Mesenteric fat pad (tissue), 1 donor: ENCODE data around the gene ECD. TPM values are rescaled to one million over a fixed set of nuclear protein-coding genes. Genes with fewer than 3 reads are reported as not detected.

ENCODE experiments used
- DNase-seq: peaks from one replicate; pipeline ENCODE4 v3.0.0-alpha.2; 2020; ENCODE audit warnings: low spot score
- total RNA-seq: library from RNA; stranded (reverse); fragmentation: NEBNext Ultra II Directional; extraction: Animal tissue kit (Norgen Biotek cat#: 25700); gene quantifications from one replicate; pipeline ENCODE4 v1.2.1, GENCODE V29; 2021
- donor health status: DM: yes; HTN: yes; CAD: no.

ECD gene
- total RNA-seq, 1 donor from 2014 or later, result 22.0 TPM

DNA sequence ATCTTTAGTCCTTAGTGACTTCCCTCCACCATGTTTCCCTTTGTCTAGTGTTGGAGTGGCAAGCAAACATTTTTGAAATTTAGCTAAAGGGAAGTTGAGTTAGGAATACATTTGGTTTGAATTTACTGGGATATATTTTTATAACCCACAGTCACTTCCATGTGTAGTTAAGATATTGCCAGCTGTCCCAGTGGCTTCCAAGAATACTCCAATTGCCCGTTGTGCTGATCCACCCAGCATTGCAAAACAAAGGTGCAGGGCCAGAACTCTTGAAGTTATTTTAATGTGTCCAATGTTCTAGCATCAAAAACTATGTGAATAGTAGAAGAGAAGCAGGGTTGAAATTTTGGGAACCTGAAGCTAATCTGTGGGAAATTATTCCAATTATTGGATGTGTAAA lies 68.7 kb downstream of the ECD start:
- no peak for DNase-seq

DNA sequence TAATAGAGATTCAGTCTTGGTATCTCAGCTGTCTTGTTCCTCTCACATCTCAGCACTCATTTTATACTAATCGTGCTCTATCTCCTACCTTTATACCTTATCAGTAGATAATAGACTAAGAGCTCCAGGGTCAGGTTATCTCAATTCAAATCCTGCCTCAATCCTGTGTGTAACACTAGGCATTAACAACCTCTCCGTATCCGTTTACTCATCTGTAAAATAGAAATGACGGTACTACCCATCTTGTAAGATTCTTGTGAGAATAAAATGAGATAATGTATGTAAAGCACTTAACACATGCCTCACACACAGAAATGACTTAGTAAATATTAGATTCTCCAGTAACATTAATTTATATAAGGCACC lies 70.5 kb downstream of the ECD start:
- DNase-seq, result no peak

DNA sequence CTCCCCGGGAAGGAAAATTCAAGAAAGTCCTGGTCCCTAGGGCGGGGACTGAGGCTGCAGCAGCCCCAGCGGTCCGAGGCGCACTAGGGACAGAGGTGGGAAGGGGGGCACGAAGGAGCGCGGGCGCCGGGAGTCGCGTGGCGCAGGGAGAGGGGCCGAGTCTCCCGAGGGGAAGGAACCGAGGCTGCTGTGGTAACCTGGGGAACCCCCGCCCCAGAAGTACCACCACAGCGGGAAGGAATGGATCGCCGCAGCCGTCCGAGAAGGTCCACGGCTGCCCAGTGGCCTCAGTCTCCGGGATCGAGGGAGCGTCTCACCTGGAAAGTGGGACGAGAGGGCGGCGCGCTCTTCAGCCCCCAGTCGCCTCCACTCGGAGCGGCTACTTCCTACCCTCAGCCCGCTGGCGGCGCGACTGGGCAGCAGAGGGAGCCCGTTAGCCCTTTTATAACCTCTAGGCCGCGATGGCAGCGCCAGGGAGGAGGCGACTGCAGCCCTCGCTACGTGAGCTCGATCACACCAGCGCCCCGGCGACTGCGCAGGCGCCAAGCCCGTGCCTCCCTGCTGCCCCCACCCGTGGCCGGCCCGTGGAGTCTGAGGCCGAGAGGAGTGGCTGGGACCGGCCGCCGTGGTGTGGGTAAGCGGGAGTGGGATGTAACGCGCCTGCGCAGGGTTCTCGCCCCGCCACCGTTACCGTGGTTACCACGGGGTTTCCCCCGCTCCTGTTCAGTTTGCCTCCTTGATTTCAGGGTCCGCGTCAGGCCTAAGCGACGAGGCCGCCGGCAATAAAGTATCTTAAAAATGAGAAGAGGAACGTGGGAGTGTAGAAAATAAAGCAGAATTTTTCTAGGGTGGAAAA lies 71.1 kb downstream of the ECD start, which contains the start of gene P4HA1:
TSS of gene P4HA1 (minus strand) at position 418 of the 856 bp plus-strand sequence. CDS start 21,983 bp downstream, outside the sequence.
- DNase-seq, result peak; percentile 100

DNA sequence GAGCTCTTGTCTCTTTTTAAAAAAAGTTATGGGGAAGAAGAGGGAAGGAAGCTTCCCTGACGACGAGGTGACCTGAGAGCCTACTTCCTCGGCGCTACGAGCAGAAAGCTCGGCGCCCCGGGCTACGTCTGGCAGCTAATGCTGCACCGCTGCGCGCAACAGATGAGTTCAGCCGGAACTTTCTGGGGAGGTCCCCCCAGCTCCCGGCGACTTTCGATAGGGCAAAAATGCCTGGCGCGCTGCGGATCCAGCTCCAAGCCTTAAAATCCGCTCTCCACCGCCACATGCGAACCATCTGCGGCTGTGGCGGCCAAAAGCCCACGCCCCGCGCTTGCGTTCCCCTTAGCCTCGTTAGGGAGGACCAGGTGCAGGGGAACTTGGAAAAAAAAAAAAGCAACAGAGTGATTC lies 71.8 kb downstream of the ECD start:
- peak; percentile 92 for DNase-seq

DNA sequence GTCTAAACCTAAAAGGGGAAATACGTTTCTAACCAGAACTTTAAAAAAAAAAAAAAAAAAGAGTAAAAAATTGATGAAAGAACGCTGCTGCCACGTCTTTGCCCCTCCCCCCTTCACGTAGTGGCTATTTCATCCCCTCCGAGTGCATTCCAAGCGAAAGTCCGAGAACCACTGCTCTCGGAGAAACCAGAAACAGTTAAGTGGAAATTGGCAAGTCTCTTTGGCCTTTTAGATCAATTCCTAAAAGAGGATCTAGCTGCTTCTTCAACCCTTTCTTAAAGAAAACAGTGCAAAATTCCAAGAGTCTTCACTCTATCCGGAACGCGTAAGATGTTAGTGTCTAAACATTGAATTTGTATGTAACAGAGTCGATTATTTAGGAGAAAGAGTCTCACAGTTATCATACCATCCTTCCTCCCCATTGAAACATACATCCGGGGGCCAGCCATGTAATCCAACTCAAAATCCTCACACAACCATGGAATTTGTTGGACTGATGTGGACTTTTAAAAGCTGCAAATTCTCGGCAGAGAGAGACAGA lies 72.3 kb downstream of the ECD start:
- DNase-seq, result no peak

DNA sequence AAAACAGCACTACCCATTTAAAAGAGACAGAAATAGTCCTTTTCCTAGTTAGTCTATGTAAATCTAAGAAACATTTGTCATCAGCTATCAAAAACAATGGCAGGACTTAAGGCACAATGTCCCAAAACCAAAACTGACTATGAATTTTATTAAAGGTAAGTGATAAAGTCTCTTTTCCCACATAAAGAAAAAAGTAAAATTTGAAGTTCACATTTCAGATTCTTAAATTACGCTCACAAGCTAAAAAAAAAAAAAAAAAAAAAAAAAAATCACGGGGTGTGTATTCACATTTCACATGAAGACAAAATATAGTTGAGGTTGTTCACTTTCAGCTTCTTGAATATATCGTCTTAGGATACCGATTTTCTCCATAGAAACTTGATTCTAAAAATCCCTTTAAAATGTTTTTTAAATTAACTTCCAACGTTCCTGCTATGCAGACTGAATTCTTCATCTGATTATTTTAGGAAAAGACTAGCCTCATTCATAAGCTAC lies 72.8 kb downstream of the ECD start:
- no peak for DNase-seq

DNA sequence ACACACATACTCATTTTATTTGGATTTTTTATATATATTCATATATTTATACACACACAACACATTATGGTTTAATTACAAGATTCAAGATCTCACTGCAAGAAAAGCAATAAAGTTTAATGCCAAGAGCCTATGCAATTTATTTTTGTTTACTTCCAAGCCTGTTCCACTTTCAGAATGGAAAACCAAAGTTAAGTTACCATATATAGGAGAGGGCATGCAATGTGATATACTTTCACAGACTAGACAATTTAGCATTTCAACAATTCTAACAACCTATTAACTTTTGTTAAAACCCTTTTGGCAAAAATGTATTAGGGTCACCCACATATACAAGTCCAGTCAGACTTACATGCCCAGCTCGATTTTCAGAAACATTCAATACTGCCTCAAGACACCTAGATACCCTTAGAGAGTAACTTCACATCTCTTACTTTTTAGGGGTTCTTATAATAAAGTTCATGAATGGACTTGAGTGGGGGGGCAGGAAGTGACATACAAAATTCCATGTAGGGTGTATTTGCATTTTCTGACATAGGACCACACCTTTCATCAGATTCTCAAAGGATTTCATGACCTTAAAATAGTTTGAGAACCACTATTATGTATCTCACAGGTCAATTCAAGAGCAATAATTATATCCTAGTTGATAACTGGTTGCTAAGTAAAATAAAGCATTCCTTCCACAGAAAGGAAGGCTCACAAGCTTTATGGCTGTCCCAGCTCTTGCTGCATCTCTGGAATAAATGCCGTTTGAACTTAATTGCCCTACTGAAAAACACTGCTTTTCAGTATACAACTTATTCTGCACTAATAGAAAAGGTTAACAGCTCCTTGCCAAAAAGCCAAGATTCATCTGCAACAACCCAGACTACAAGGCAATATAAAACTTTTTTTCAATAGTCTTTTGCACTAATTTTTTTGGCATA lies 73.6 kb downstream of the ECD start:
- DNase-seq, result no peak

DNA sequence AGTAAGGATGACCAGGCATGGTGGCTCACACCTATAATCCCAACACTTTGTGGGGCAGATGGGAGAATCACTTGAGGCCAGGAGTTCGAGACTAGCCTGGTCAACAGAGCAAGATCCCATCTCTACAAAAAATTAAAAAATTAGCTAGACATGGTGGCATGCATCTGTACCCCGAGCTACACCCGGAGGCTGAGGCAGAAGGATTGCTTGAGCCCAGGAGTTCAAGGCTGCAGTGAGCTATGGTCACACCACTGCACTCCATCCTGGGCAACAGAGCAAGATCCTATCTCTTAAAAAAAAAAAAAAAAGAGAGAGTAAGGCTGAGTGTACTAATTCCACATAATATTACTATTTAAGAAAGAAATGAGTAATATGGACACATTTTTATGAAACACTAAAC lies 75.0 kb downstream of the ECD start:
- no peak for DNase-seq

DNA sequence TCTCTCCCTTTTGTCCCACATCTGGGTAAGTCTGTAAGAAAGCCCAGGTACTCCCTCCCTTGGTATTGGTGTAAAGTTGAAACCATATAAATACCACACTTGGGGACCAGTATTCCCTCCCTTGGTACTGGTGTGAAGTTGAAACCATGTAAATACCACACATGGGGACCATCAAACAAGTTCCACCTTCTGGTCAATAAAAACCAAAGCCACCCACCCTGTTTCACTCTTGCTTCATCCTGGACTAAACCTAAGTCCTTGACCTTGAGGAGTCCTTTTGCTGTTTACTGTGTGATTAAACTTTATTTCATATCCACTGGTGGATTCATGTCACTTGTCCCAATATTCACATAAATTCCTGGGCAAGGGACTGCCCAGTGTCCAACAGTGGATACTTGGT lies 79.5 kb downstream of the ECD start:
- no peak for DNase-seq

DNA sequence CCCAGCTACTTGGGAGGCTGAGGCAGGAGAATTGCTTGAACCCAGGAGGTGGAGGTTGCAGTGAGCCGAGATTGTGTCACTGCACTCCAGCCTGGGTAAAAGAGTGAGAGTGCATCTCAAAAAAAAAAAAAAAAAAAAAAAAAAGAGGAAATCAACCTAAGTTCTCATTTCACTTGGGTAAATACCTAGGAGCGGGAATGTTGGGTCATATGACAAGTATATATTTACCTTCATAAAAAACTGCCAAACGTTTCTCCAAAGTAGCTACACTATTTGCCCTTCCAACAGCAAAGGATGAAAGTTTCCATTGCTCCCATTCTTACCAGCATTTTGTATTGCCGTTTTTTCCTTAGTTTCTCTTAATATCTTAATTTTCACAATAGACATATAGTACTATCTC lies 81.0 kb downstream of the ECD start:
- no peak for DNase-seq

DNA sequence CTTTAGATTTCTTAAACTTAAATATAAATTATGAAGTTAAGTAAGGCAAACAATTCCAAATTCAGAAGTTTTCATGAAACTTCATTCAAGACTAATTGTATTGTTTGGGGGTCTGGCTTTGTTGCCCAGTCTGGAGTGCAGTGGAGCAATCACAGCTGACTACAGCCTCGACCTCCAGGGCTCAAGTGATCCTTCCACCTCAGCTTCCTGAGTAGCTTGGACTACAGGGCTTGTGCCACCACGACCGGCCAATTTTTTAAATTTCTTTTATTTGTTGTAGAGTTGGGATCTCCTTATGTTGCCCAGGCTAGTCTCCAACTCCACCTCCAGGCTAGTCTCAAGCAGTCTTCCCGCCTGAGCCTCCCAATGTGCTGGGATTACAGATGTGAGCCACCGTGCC lies 83.6 kb downstream of the ECD start:
- no peak for DNase-seq

Other genes starting within 250 kb of the ECD start
- gene PLA2G12B, start 213.2 kb downstream of the ECD start, total RNA-seq, result not detected
- gene P4HA1, start 71.1 kb downstream of the ECD start, total RNA-seq, result 28.3 TPM
- gene NUDT13, start 57.6 kb downstream of the ECD start, total RNA-seq, result 1.7 TPM
- 18.1 TPM for gene FAM149B1, start 111 bp upstream of the ECD start, total RNA-seq
- 6.5 TPM for gene DNAJC9, start 79.2 kb upstream of the ECD start, total RNA-seq
- 91.7 TPM for gene MRPS16, start 84.6 kb upstream of the ECD start, total RNA-seq
- gene CFAP70, start 190.9 kb upstream of the ECD start, total RNA-seq, result 2.5 TPM
- 146 TPM for gene ANXA7, start 246.1 kb upstream of the ECD start, total RNA-seq